ENCODE results near the gene MAFG. TPM values are rescaled to one million over a fixed set of nuclear protein-coding genes. Genes with fewer than 3 reads are reported as not detected.
A peak's percentile ranks its signal among the peaks of the same experiment; 100 is the strongest.

MAFG gene
- polyA plus RNA-seq, 3 donors = 12.9 to 14.9 (median 13.1) TPM

- no peak for DNase-seq
Measured at GRCh38 chr17:81941484-81942166, 14.1 kb upstream of the MAFG start.

DNA sequence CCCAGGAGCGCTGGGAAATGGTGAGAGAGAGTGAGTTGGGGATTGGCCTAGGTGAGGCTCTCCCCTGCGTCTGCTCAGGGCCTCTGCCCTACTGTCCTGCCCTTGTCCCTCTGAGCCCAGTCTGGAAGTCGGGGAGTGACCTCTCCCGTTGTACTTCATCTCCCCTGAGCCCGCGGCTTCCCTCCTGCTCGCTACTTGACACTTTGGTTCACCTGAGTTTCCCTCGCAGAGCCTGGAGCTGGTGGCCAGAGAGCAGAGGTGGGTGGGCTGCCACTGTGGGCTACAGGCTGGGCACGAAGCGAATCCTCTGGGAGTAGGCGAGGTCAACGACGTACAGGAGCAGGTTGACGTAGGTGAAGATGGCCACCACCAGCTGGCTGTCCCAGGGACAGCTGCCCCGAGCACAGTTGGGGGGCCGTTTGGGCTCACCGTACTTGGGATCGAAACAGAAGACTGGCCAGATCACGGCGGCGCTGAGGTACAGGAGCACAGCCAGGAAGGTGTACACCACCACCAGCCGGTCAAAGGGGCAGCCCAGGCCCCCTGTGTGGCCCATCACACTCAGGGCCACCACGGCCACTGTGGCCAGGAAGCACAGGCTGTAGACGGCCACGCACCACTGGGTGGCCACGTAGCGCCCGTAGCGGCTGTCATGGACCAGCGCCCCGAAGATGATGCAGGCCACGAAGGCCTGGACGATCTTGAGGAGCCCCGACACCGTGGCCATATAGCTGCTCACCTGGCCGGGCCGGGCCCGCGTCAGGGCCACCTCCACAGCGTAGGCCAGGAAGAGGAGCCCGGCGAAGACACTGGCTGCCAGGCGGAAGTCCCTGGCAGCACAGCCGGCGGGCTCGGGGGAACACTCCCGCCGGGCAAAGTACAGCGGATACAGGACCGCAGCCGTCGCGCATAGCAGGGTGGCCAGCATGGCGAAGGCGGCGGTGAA lies 13.3 kb upstream of the MAFG start:
- no peak for DNase-seq

GRCh38 chr17:81939881-81940385 lies 12.4 kb upstream of the MAFG start:
- no peak for DNase-seq

DNA sequence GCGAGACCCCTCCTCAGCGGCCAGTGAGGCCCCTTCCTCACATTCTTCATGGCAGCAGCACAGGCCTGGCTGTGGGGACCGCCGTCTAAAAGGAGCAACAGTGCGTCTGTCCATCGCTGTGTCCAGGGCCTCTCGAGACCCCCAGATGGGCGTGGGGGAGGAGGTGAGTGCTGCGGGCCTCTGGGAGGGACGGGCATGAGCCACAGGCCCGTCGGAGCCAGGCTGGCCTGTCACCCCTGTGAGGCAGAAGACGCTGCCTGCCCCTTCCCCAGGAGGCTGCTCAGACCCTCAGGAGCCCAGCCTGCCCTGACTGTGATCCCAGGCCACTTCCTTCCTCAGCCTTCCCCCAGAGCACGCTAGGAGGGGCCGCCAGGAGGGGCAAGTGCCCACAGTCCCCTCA lies 11.7 kb upstream of the MAFG start:
- DNase-seq = no peak

- no peak for DNase-seq
Measured at GRCh38 chr17:81935709-81936084, 8.2 kb upstream of the MAFG start.

- DNase-seq = no peak
Measured at GRCh38 chr17:81934850-81935708, 7.5 kb upstream of the MAFG start.

- DNase-seq = no peak
Measured at GRCh38 chr17:81934098-81934757, 6.7 kb upstream of the MAFG start.

- DNase-seq = no peak
Measured at GRCh38 chr17:81933178-81933699, 5.7 kb upstream of the MAFG start.

DNA sequence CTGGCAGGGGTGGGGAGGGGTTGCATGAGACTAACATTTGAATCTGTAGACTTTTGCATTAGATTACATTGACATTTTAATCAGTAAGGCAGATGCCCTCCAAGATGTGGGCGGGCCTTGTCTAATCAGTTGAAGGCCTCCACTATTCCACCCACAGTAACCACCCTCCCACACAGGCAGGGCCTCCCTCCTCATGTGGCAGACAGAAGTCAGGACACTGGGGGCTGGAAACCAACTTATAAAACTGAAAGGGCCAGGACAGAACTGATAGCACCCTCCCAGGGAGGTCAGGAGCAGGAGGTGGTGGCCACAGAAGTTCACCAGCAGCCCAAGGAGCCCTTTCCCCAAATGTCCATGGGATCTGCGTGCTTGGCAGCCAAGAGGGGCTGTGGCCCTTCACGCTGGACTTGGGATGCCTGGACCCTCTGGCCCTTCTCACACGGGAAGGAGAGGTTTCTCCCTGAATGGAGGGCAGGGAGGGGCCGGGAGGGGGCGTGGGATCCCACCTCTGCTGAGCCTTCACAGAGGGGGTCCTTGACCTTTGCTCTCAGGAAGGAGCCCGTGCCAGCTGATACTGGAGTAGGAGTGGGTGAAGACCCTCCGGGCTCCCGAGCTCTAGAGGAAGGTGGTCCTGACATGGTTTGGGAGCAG lies 4.9 kb upstream of the MAFG start:
- no peak for DNase-seq

DNA sequence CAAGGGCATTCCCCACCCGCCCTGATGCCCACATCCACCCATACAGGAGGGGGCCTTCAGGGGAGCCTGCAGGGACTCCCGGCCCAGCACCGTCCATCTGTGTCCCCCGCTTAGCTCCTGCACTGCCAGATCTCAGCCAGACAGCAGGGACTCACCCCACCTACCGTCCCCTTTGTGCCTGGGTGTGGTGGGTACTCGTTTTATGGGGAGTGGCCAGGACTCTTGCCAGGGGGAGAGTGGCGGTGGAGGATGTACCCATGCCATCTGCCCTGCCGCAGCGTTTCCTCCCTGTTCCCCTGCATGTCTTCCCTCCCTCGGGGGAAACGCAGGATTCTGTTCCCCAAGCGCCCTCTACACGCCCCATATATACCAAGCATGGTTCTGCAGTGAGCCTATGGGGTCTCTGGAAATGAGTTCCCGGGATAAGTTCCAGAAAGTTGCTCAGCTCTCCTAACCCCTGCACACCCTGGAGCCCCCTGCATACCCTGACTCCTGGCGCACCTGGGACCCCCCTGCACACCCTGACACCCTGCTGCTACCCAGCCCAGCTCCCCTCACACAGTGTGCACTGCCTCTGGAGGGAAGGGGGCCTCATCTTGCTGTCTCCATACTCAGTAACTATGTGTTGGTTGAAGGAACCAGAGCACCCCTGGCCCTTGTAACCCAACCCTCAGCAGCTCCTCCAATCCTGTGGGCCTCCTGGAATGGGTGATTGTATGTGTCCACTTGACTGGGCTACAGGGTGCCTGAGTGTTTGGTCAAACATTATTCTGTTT lies 4.2 kb upstream of the MAFG start:
- DNase-seq = no peak

DNA sequence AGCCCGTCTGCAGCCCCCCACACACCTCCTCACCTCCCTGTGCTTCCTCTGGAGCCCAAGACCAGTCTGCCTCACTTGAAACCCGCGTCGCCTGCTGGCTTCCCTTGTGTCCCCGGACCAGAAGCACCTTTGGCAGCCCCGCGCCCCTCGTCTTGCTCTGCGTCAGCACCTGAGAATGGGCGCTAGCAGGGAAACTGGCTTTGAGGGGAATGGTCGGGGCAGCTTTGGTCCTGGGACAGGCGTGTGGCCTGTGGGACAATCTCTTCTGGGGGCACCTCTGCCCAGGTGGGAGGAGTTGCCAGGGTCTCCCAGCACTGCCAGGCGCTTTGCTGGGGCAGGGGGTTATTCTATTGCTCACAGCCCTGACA lies 3.6 kb upstream of the MAFG start:
- no peak for DNase-seq

DNA sequence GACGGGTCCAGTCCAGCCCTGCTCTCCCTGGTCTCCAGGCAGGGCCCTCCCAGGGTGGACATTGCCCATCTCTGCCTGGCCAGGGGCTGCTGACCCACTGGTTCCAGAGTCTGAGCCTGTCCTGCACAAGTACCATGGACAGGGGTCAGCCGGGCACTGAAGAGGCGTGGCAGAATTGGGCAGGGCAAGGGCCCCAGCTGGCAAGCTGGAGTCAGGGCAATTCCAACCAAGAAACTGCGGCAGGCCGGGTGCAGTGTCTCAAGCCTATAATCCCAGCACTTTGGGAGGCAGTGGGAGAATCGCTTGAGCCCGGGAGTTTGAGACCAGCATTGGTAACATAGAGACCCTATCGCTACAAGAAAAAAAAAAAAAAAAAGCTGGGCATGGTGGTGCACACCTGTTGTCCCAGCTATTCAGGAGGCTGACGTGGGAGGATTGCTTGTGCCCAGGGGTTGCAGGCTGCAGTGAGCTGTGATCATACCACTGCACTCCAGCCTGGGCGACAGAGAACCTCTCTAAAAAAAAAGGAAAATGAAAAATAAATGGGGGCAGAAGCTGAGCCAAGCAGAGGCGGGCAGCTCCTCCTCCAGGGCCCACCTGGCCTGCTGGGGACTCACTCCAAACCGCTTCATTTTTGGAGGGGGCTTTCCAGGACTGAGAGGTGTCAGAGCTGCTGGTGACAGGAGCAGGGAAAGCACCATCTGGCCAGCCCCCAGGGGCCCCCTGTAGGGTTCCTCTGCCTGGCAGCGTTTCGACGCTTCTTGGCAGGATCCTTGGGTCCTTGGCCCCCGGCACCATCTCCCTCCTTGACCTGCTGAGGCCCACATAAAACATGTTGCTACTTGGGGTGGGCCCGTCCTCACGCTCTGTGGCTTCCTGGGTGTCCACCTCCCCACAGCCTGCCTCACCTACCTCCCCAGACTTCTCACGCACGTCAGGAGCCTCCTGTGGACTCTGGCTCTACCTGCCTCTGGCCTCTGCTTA lies 2.9 kb upstream of the MAFG start:
- DNase-seq = no peak

DNA sequence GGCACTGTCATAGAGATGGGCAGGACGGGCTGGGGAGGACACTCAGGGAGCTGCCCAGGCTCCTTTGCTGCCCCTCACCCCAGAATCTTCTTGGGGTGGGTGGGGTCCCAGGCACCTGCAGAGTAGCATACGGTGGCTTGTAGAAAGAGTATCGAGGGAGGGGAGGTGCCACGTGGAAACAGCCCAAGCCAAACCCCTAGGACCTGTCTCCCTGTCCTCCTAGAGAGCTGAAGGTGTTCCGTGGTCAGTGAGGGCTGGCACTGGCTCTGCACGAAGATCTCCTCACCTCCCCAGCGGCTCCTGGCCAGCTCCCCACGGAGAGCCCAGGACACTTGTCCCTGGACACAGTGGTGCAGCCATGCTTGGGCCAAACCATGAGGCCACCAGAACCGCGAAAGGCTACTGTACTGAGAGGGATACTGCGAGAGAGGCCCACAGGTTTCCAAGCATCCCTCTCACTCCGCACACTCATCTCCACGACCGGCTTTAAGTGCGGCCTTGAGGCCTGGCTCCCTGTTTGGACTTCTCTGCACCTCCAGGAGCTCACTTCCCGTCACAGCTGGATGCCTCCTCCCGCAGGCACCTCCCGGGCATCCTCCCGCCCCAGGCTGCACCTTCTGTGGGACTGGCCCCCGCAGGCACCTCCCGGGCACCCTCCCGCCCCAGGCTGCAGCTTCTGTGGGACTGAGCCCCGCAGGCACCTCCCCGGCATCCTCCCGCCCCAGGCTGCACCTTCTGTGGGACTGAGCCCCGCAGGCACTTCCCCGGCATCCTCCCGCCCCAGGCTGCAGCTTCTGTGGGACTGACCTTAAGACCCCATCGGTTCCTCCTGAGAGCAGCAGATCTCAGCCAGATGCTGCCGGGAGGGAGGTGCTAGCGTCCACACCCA lies 2.0 kb upstream of the MAFG start:
- no peak for DNase-seq

DNA sequence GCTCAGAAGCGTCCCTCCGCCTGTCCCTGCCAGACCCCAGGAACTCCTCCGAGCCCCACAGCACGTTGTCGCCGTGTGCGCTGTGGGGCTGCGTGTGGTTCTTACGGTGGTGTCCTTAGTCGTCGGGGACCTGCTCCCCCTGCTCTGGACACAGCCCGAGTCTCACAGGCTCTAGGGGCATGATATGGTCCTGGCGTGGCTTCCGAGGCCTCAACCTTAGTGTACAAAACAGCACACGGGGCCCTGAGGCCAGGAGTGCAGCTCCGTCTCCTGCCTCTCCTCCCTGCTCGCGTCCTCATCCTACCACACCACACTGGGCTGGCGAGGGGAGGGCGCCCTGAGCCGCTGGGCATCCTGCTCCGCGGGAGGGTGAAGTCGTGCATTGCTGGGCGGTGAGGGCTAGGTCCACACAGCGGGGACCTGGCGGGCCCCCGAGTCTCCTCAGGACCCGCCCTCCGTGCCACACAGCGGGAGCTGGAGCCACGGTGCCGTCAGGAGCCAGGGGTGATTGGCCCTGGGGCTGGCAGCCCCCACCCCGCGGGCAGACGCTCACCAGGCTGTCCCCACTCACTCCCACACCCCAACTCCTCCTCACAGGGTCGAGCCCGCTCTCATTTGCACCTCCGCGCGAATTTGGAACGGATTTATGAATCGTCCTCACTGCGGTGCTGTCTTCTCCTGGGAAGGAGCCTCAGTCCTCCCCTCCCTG lies 1.2 kb upstream of the MAFG start:
- no peak for DNase-seq

- DNase-seq = no peak
Measured at GRCh38 chr17:81927152-81927652, 333 bp downstream of the MAFG start.

DNA sequence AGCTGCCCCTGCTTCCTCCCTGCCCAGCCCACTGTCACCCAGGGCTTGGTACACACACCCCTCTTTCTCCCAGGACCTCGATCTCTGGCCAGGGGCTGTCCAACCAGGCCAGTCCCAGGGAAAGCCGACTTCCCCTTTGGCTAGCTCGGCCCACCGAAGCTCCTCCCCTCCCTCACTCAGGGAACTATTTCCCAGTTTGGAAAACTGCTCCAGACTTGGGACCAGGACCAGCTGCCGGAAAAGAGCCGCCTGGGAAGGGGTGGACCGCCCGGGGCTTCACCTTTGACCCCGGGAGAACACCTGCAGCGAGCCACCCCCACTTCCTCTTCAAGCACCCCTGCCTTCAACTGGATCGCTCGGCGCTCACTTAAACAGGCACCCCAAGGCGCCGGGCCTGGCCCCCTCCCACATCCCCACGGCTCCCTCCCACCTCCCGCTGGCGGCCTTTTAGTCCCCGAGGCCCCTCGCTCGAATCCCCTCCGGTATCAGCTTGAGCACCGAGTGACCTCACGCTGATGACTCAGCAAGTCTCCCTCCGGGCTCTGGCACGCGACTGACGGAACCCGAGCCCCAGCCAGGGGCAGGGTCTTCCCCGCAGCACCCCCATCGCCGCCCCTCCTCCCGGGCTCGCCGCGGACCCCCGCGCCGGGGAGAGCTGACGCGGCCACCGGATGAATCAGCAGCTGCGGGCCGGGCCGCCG lies 934 bp downstream of the MAFG start:
- DNase-seq = peak; percentile 60
